ENCODE measurements around the gene CCDC97.

- no peak for TF ChIP-seq CTCF (IDR thresholded peaks at IDR 0.05)
- no peak for TF ChIP-seq HMGXB4 (CRISPR knock-in tag; IDR thresholded peaks at IDR 0.05)
- no peak for TF ChIP-seq MXD4 (CRISPR knock-in tag; IDR thresholded peaks at IDR 0.05; ENCODE audit: borderline replicate concordance)
- TF ChIP-seq NR2C2 (CRISPR knock-in tag; IDR thresholded peaks at IDR 0.05), result no peak
These were observed 33.7 kb upstream of the CCDC97 start for GRCh38 chr19:41276231-41276630.
